GM23338 (cell line): Measurements from ENCODE around the gene SYP.

Experiments
- CREB1 ChIP-seq: fragments of 250-450 bp; sonication (Bioruptor Pico); IDR thresholded peaks from 2 replicates; pipeline ENCODE4 v1.5.0; 2020; ENCODE audit warnings: low read depth, mild to moderate bottlenecking, moderate library complexity
- EZH2 ChIP-seq: fragments of 200-600 bp; sonication (generic); IDR thresholded peaks from one replicate; pipeline ENCODE4 v1.8.0; 2017; ENCODE audit warnings: antibody characterized with exemption, mild to moderate bottlenecking, low read depth; ENCODE audit not compliant: unreplicated experiment
- EZH2phosphoT487 ChIP-seq: fragments of 200-600 bp; sonication (generic); IDR thresholded peaks from one replicate; pipeline ENCODE4 v1.8.1; 2018; ENCODE audit warnings: antibody characterized with exemption; ENCODE audit not compliant: unreplicated experiment
- JUNB ChIP-seq: IDR thresholded peaks from one replicate; pipeline ENCODE4 v1.6.1; 2016; ENCODE audit warnings: antibody characterized with exemption; ENCODE audit not compliant: unreplicated experiment
- POLR2AphosphoS5 ChIP-seq: IDR thresholded peaks from 2 replicates; pipeline ENCODE4 v1.6.1; 2016; ENCODE audit warnings: antibody characterized with exemption, low read depth
- TF ChIP-seq, protein P1 (sequence below), 2 experiments: fragments of 200-600 bp in 1 of 2; sonication (generic) in 1 of 2; conservative IDR thresholded peaks; 2 replicates each; pipeline versions ENCODE4 v1.5.1 to v1.6.1; 2016 to 2017; ENCODE audit warnings: antibody characterized with exemption in 2 of 2, low read depth in 2 of 2, mild to moderate bottlenecking in 2 of 2, moderate library complexity in 1 of 2
- TF ChIP-seq, protein P2 (sequence below): IDR thresholded peaks from one replicate; pipeline ENCODE4 v1.6.1; 2018; ENCODE audit warnings: antibody characterized with exemption; ENCODE audit not compliant: unreplicated experiment
- TF ChIP-seq, protein P3 (sequence below): IDR thresholded peaks from 2 replicates; pipeline ENCODE4 v1.6.1; 2016; ENCODE audit warnings: antibody characterized with exemption

DNA sequence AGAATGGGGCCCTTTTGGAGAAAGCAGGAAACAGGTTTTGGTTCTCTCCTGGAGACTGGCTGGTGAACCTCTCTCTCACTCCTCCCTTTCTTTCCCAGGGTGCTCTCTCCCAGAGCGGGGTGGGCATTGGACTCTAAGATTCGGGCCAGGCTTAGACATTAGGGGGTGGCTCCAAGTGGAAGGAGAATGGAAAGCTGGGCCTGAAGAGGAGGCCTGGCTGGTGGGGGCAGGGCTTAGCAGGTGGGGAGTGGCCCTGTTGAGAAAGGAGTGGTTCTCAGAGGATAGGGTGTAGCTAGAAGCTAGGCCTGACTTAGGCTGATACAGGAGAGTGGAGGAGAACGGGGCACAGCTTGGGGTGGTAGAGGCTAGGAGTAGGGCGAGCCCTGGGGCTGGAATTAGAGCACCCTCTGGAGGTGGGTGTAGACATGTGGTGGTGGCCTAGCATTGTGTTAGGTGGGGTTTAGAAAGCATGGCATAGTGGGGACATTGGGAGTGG lies 22.6 kb downstream of the SYP start:
- TF ChIP-seq, protein P1, sequence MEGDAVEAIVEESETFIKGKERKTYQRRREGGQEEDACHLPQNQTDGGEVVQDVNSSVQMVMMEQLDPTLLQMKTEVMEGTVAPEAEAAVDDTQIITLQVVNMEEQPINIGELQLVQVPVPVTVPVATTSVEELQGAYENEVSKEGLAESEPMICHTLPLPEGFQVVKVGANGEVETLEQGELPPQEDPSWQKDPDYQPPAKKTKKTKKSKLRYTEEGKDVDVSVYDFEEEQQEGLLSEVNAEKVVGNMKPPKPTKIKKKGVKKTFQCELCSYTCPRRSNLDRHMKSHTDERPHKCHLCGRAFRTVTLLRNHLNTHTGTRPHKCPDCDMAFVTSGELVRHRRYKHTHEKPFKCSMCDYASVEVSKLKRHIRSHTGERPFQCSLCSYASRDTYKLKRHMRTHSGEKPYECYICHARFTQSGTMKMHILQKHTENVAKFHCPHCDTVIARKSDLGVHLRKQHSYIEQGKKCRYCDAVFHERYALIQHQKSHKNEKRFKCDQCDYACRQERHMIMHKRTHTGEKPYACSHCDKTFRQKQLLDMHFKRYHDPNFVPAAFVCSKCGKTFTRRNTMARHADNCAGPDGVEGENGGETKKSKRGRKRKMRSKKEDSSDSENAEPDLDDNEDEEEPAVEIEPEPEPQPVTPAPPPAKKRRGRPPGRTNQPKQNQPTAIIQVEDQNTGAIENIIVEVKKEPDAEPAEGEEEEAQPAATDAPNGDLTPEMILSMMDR (conservative IDR thresholded peaks at IDR 0.05; ENCODE audit: low read depth in 2 of 2) = peak in 1 of 2 experiments; percentile 48; a peak in 1 of 4 replicates
- TF ChIP-seq EZH2phosphoT487 (no peak), POLR2AphosphoS5 (no peak), CREB1 (CRISPR knock-in tag) (no peak), JUNB (no peak), EZH2 (no peak)
- TF ChIP-seq, protein P2, sequence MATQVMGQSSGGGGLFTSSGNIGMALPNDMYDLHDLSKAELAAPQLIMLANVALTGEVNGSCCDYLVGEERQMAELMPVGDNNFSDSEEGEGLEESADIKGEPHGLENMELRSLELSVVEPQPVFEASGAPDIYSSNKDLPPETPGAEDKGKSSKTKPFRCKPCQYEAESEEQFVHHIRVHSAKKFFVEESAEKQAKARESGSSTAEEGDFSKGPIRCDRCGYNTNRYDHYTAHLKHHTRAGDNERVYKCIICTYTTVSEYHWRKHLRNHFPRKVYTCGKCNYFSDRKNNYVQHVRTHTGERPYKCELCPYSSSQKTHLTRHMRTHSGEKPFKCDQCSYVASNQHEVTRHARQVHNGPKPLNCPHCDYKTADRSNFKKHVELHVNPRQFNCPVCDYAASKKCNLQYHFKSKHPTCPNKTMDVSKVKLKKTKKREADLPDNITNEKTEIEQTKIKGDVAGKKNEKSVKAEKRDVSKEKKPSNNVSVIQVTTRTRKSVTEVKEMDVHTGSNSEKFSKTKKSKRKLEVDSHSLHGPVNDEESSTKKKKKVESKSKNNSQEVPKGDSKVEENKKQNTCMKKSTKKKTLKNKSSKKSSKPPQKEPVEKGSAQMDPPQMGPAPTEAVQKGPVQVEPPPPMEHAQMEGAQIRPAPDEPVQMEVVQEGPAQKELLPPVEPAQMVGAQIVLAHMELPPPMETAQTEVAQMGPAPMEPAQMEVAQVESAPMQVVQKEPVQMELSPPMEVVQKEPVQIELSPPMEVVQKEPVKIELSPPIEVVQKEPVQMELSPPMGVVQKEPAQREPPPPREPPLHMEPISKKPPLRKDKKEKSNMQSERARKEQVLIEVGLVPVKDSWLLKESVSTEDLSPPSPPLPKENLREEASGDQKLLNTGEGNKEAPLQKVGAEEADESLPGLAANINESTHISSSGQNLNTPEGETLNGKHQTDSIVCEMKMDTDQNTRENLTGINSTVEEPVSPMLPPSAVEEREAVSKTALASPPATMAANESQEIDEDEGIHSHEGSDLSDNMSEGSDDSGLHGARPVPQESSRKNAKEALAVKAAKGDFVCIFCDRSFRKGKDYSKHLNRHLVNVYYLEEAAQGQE = no peak
- TF ChIP-seq, protein P3, sequence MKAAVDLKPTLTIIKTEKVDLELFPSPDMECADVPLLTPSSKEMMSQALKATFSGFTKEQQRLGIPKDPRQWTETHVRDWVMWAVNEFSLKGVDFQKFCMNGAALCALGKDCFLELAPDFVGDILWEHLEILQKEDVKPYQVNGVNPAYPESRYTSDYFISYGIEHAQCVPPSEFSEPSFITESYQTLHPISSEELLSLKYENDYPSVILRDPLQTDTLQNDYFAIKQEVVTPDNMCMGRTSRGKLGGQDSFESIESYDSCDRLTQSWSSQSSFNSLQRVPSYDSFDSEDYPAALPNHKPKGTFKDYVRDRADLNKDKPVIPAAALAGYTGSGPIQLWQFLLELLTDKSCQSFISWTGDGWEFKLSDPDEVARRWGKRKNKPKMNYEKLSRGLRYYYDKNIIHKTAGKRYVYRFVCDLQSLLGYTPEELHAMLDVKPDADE = no peak
